ENCODE data around the gene SELPLG. TPM values are rescaled to one million over a fixed set of nuclear protein-coding genes. Genes with fewer than 3 reads are reported as not detected.

Gene SELPLG
- total and polyA plus RNA-seq, 2 of the 4 experiments (the other 2 are of a cell fraction): 3.2 to 10.8 TPM

DNA sequence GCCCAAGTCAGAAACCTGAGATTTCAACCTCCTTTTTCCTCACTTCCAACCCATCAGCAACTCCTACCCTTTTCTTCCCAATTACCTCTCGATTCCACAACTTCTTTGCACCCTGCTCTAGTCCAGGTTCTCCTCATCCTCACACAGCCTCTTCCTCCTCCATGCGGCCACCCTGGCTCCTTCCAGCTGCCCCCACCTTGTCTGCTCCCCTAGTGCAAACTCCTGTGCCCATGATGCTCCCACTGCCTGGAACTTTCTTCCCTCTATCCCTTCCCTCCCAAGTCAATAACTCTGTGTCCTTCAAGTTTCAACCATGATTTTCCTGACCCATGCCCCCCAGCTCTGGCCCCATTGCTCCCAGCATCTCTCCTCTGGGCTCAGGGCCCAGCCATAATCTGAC is 17.3 kb downstream of the SELPLG start (continued):
- TF ChIP-seq, protein P1, sequence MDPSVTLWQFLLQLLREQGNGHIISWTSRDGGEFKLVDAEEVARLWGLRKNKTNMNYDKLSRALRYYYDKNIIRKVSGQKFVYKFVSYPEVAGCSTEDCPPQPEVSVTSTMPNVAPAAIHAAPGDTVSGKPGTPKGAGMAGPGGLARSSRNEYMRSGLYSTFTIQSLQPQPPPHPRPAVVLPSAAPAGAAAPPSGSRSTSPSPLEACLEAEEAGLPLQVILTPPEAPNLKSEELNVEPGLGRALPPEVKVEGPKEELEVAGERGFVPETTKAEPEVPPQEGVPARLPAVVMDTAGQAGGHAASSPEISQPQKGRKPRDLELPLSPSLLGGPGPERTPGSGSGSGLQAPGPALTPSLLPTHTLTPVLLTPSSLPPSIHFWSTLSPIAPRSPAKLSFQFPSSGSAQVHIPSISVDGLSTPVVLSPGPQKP (IDR thresholded peaks at IDR 0.05; ENCODE audit: borderline replicate concordance, low read depth, low read length): no peak
- TF ChIP-seq, protein P2, sequence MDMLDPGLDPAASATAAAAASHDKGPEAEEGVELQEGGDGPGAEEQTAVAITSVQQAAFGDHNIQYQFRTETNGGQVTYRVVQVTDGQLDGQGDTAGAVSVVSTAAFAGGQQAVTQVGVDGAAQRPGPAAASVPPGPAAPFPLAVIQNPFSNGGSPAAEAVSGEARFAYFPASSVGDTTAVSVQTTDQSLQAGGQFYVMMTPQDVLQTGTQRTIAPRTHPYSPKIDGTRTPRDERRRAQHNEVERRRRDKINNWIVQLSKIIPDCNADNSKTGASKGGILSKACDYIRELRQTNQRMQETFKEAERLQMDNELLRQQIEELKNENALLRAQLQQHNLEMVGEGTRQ (IDR thresholded peaks at IDR 0.05; ENCODE audit: low read depth, low read length): no peak
- TF ChIP-seq SMC3 (IDR thresholded peaks at IDR 0.05; ENCODE audit: low read depth, low read length) (no peak), RFX5 (IDR thresholded peaks at IDR 0.05; ENCODE audit: low read depth, low read length) (no peak), MAFK (IDR thresholded peaks at IDR 0.05; ENCODE audit: low read depth, low read length) (no peak)

Data from IMR-90 (cell line).